HG03280 (cell line): ENCODE results near the gene SIGLEC5.
A peak's percentile ranks its signal among the peaks of the same experiment; 100 is the strongest.

Experiments
- ATAC-seq: cut with Tn5 transposase; IDR thresholded peaks from one replicate; pipeline ENCODE4 v1.9.1; 2021; ENCODE audit warnings: mild to moderate bottlenecking, moderate library complexity; ENCODE audit not compliant: unreplicated experiment

SIGLEC5 gene

GRCh38 chr19:51590441-51590840 is 39.8 kb downstream of the SIGLEC5 start:
- ATAC-seq: no peak

- ATAC-seq: no peak
Observed at GRCh38 chr19:51589511-51589910, 40.7 kb downstream of the SIGLEC5 start.

GRCh38 chr19:51587264-51588191 is 42.7 kb downstream of the SIGLEC5 start:
- no peak for ATAC-seq

- ATAC-seq: no peak
Observed at GRCh38 chr19:51586799-51587198, 43.4 kb downstream of the SIGLEC5 start.

GRCh38 chr19:51586103-51586728 is 44.0 kb downstream of the SIGLEC5 start:
- ATAC-seq: no peak

- ATAC-seq: no peak
Observed at GRCh38 chr19:51576850-51577249, 53.4 kb downstream of the SIGLEC5 start.

GRCh38 chr19:51573331-51573730 is 56.9 kb downstream of the SIGLEC5 start:
- ATAC-seq: no peak

- no peak for ATAC-seq
Observed at GRCh38 chr19:51572908-51573307, 57.3 kb downstream of the SIGLEC5 start.

GRCh38 chr19:51572410-51572809 is 57.8 kb downstream of the SIGLEC5 start:
- no peak for ATAC-seq

- ATAC-seq: no peak
Observed at GRCh38 chr19:51571599-51571998, 58.6 kb downstream of the SIGLEC5 start.

- peak; percentile 88 for ATAC-seq
Observed at GRCh38 chr19:51570962-51571575, 59.1 kb downstream of the SIGLEC5 start, which contains the start of gene ZNF175. Gene ZNF175 (plus strand): TSS chr19:51571283. CDS start chr19:51573330, 2,047 bp downstream.

- no peak for ATAC-seq
Observed at GRCh38 chr19:51568456-51568855, 61.7 kb downstream of the SIGLEC5 start.

GRCh38 chr19:51567583-51567982 is 62.6 kb downstream of the SIGLEC5 start:
- no peak for ATAC-seq

GRCh38 chr19:51566489-51567100 is 63.6 kb downstream of the SIGLEC5 start:
- ATAC-seq: no peak

GRCh38 chr19:51565583-51565982 is 64.6 kb downstream of the SIGLEC5 start:
- no peak for ATAC-seq

GRCh38 chr19:51564791-51565190 is 65.4 kb downstream of the SIGLEC5 start:
- ATAC-seq: no peak
